OCI-LY1 (cell line): ENCODE measurements around the gene CMTM7.

ENCODE experiments used
- CTCF ChIP-seq: fragments of 200-600 bp; sonication (generic), shearing (Covaris generic); IDR thresholded peaks from 2 replicates; pipeline ENCODE4 v1.5.1; 2017; ENCODE audit warnings: mild to moderate bottlenecking, antibody characterized with exemption, low read length, moderate library complexity, mixed read lengths
- EZH2 ChIP-seq: fragments of 200-600 bp; sonication (generic), shearing (Covaris generic); IDR thresholded peaks from 2 replicates; pipeline ENCODE4 v1.8.0; 2017; ENCODE audit warnings: borderline replicate concordance, mixed run types, mild to moderate bottlenecking, antibody characterized with exemption, low read length, moderate library complexity, mixed read lengths

DNA sequence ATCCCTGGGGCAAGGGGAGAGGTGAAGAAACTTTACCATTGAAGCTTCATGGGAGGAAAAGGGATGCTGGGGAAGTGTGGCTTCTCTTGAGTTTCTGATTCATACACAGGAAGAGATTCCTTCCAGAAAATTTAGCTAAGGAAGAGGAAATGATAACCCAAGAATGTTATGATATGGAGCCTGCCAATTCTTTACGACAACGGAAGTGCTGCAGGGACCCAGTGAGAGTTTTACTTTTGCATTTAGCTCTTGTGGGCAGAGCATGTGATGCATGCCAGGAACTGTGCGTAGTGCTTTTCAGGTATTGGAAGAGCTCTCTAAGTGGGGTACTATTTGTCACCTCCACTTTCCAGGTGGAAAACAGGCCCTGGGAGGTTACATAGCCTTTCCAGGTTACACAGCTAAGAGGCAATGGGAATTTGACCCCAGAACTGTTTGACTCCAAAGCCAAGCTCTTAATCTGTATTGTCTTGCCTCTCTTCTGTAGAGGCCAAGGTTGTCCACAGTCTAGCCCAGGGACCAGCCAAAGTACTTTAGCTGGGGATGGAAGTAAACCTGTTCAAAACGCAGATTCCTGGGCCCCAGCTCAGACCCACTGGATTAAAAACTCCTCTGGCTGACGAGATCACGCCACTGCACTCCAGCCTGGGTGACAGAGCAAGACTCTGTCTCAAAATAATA, 23.0 kb downstream of the CMTM7 start:
- TF ChIP-seq CTCF (no peak), EZH2 (no peak)
